ENCODE results near the gene HS3ST1. TPM values are rescaled to one million over a fixed set of nuclear protein-coding genes. Genes with fewer than 3 reads are reported as not detected.

The HS3ST1 gene
- total RNA-seq, 1 experiment from 2014 or later = 0.35 TPM

- DNase-seq (ENCODE audit: low spot score) = no peak
Measured at GRCh38 chr4:11431111-11431510, 2.4 kb upstream of the HS3ST1 start.

DNA sequence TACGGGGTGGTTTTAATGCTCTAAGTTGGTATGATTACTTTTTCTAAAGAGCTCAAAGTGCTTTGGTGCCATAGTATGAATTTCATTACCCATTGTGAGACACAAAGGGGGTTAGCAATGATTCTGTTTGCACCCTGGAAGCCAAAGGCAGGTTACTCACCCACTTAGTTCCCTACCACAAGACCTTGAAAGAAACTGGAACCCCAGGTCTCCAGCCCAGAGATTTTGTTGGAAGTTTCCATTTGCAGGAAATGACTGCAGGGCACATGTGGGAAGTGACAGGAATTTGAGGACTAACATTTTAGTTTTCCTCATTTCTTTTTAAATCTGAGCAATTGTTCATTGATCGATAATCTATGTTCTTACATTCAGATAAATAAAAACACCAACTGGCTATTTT lies 1.8 kb upstream of the HS3ST1 start:
- no peak for DNase-seq (ENCODE audit: low spot score)

- DNase-seq (ENCODE audit: low spot score) = no peak
Measured at GRCh38 chr4:11429699-11430045, 978 bp upstream of the HS3ST1 start.

DNA sequence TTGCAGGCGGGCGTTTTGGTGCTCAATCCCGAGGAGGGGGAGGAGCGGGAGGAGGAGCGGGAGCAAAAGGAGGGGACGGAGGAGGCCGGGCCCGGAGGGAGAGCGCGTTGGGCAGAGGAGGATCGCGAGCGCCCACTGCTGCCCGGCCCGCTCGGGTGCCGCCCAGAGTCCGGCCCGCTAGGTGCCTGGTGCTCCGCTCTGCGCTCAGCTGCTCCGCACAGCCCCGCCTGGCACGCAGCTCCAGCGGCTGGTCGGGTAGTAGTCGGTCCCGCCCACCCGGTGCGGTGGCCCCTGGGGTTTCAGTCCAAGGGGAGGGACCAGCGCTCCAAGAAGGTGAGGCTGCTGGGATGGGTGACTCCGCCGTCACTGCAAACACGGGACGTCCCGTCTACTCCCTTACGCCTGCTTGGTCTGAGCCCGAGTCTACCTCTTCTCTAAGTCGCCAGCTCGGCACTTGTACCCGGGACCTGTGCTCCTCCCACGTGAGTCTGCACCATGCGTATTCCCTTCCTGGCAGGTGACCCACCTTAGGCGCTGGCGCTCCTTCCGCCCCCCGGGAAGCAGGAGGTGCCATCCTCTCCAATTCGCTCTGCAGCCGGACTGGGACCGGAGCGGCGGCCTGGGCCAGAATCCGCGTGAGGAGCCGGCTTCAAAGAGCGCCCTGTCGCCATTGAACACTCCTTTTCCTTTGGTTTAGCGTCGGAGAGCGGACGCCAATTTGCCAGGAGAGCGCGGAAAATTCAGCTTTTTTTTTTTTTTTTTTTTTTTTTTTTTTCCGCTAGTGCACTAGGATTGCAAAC lies 405 bp upstream of the HS3ST1 start:
- DNase-seq (ENCODE audit: low spot score) = peak; percentile 74

DNA sequence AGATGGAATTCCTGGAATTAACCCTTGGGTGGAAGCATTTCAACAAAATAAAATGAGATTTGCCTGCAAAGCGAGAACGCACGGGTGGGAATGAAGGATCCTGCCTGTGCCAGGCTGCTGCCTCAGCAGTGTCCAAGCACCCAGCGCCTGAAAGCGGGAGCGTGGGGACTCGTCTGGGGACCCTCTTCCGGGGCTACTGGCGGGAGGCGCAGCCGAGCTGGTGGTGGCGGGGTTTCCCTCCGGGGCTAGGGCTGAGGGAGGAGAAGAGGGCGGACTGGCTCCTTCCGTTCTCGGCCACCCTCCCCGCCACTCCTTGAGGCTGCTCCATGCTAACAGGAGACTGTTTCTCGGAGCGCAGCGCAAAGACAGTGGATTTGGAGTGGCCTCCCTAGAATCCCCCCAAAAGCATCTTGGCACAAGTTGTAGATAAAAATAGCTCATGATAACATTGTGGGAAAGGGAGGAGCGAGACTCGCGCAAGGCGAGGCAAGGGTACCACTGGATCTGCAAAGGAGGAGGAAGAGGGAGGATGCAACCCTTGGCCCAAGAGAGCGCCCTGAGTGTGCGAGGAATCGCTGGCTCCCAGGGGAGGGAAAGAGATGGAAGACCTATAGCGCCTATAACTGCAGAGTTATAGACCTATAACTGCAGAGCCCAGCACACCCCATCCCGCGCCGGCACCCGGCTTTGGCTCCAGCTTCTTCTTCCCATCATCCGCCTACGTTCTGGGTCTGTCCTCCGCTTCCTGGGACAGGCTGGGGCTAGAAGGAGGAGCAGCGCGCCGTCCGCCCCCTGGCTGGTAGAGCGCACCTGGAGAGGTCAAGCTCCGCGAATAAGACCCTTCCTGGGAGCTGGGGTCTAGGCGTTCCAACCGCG lies 1.3 kb downstream of the HS3ST1 start:
- no peak for DNase-seq (ENCODE audit: low spot score)

- no peak for DNase-seq (ENCODE audit: low spot score)
Measured at GRCh38 chr4:11426731-11427120, 2.0 kb downstream of the HS3ST1 start.

GRCh38 chr4:11426003-11426402 lies 2.7 kb downstream of the HS3ST1 start:
- DNase-seq (ENCODE audit: low spot score) = no peak

DNA sequence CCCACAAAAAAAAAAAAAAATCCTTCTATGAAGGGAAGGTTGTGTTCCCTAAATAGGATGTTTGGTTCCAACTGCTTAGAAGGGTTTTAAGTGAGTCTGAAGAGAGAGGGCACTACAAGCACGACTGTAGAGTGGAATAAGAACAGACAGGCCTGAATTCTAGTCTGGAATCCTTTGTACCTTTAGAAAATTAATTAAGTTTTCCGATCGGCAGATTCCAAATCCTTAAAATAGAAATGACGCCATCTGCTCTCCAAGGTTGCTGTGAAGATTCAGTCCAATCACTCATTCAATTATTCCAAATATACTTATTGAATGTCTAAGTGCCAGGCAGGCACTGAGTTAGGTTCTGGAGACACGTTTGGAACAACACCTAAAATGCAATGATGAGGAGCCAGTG lies 3.8 kb downstream of the HS3ST1 start:
- no peak for DNase-seq (ENCODE audit: low spot score)

DNA sequence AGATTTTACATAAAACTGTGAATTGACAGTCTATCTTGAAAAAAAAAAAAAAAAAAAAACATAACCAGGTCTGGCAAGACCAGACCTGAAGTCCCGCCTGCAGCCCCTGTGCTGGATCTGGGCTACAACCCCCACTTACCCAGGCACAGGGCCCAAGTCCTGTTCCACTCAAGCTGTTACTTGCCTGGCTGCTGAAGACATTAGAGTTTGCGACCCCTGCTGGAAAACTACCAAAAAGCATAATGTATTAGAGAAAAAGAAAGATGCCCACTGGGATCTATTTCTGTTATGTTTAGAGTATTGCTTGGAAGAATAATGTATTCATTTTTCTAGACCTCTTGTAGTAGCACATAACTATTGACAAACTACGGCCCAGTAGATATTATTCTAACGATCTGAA lies 4.7 kb downstream of the HS3ST1 start:
- peak; percentile 53 for DNase-seq (ENCODE audit: low spot score)

DNA sequence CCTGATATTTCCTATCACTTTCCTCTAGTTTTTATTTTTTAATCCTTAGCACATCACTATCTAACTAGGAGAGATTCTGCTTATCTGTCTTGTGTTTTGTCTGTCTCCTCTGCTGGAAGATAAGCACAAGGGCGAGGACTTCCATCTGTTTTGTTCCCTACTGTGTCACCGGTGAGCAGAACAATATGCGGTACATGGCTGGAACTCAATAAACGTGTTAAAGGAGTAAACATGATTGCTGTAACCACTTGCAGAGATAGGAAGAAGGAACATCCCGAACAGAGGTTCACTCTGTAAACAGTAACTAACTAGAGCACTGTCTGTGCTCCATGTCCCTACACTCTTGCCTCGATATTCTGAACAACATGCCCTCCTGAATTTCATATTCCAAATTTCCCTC lies 5.2 kb downstream of the HS3ST1 start:
- no peak for DNase-seq (ENCODE audit: low spot score)

GRCh38 chr4:11421116-11421515 lies 7.6 kb downstream of the HS3ST1 start:
- DNase-seq (ENCODE audit: low spot score) = no peak

DNA sequence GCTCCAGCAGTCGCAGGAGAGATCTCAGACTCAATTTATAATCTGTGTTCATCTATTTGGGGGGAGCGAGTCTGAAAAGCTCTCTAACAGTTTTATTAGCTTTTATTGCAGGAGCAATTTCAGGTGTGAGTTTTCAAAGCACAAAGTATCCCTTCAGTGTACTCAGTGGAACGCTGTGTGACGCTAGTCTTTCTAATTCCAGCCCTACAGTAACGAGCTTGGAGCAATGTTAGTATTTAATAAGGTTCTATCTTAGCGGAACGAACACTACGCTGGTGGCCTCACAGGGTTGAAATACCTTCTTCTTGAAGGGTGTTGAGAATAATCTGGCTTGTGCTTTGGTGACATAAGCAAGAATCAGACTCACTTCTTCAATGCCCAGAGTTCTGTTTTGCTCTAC lies 8.4 kb downstream of the HS3ST1 start:
- no peak for DNase-seq (ENCODE audit: low spot score)

DNA sequence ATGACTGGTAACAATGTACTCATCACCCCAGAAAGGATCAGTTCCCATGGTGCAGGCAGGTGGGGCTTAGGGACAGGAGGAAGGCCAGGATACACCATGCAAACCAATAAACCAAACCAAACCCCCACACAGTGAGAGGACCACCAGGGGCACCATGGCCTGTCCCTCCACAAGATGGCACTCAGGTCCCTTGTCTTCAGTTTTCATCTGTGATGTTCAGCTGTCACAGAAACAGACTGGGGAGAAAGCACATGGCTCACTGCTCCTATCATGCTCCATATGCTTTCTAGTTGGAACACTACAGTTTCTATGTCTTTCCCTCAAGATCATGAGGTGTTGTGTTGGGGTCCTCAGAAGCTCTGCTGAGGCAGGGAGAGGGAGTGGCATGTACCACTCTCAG lies 10.1 kb downstream of the HS3ST1 start:
- peak; percentile 31 for DNase-seq (ENCODE audit: low spot score)

- no peak for DNase-seq (ENCODE audit: low spot score)
Measured at GRCh38 chr4:11416767-11417113, 12.0 kb downstream of the HS3ST1 start.

GRCh38 chr4:11416071-11416766 lies 12.5 kb downstream of the HS3ST1 start:
- DNase-seq (ENCODE audit: low spot score) = no peak

DNA sequence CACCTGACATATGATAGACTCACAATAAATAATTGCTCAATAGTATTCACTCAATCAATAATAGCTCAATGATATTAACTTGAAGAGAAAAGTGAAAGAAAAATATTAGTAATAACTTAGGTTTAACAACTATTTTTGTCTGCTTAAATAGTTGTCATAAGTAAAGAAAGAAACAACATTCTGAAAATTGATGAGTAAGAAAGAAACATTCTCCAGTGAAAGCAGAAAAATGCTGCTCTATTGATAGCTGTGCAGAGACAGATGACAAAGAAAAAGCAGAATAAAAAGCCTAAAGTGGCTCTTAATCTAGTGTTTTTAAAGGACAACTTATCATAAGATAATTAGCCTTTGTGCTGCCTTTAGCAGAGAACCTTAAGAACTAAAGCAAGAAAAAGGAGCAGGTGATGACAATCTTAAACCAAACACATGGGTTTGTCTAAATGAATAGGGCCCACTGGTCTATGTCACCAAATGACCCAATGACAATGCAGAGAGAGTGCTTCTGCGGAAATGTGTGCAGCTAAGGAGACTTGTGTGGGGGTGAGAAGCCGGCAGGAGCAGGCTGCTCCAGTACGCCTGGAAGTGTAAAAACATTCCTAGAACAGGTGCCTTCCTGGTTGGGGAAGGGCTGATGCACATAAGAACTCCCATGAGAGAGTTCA lies 13.2 kb downstream of the HS3ST1 start:
- DNase-seq (ENCODE audit: low spot score) = no peak

GRCh38 chr4:11412211-11412610 lies 16.5 kb downstream of the HS3ST1 start:
- no peak for DNase-seq (ENCODE audit: low spot score)

DNA sequence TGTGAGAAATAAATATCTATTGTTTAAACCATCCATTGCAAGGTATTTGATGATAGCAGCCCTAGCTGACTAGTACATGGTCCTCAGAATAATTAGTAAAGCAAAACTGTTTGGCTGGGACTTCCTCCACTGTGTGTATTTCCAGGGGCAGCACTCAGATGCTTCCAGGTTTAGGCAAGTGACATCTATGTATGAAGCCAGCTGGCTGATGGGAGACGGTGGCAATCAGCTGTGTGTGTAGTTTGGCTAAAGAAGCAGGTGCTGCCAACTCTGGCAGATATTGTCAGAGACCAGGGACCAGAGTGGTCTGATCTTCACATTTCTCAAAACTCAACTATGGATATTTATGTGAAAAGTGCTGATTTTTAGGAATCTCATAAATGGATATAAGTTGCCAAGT lies 19.1 kb downstream of the HS3ST1 start:
- DNase-seq (ENCODE audit: low spot score) = no peak

DNA sequence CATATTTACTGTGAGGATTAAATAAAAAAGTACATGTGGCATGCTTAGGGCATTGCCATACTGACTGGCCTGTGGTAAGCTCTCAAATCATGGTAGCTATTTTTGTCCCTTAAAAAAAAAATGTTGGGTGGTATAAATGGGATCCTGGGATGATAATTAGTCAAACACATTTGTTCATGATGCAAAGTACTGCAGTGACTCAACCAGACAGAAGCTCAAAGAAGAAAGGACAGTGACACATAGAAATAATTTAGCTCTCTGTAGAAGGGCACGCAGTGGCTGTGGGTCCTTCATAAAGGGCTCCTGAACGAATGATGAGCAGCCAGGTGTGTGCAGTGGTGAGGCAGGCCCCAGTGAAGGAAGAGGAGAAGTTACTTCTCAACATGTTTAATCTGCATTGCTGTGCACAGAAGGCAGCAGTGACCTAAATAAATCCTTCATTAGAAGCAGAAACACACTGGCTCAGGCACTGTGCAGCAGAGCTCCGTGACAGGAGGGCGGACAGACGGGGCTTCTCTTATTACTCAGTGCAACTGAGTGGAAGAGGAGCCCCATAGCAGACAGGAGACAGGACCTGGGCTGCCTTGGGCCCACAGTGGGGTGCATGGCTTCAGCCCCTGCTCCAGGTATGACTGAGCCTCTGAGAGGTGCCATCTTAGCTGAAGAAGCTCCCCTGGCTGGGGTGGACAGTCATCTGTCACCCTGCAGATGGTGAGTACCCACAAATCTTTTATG lies 20.3 kb downstream of the HS3ST1 start:
- no peak for DNase-seq (ENCODE audit: low spot score)

- DNase-seq (ENCODE audit: low spot score) = no peak
Measured at GRCh38 chr4:11407551-11407950, 21.1 kb downstream of the HS3ST1 start.

GRCh38 chr4:11404431-11404830 lies 24.3 kb downstream of the HS3ST1 start:
- DNase-seq (ENCODE audit: low spot score) = no peak

All from H4 (cell line).